Activated naive CD8-positive, alpha-beta T cell (primary cell): Measurements from ENCODE around the gene ACOT7.
"Not testable (repeated sequence)": the region's sequence is repeated elsewhere in the genome, so short reads cannot be mapped to it uniquely, and the experiment has no call there.

Experiments
- H3K27ac Mint-ChIP-seq: one replicate; pipeline ENCODE4 v1.8.0; 2021; ENCODE audit warnings: mixed read lengths
- H3K27me3 Mint-ChIP-seq: one replicate; pipeline ENCODE4 v1.8.0; 2021; ENCODE audit warnings: mixed read lengths
- H3K36me3 Mint-ChIP-seq: one replicate; pipeline ENCODE4 v1.8.0; 2021; ENCODE audit warnings: mixed read lengths
- H3K4me1 Mint-ChIP-seq: one replicate; pipeline ENCODE4 v1.8.0; 2021; ENCODE audit warnings: low read depth, mixed read lengths
- H3K4me3 Mint-ChIP-seq: one replicate; pipeline ENCODE4 v1.8.0; 2021; ENCODE audit warnings: mild to moderate bottlenecking, mixed read lengths
- H3K9me3 Mint-ChIP-seq: one replicate; pipeline ENCODE4 v1.8.0; 2021; ENCODE audit warnings: low read depth, mixed read lengths

Gene ACOT7

GRCh38 chr1:6417961-6418667 is 24.5 kb upstream of the ACOT7 start:
- H3K4me3 Mint-ChIP-seq = peak overlapping the region; percentile 30
- H3K9me3 Mint-ChIP-seq = no peaks in the 10 kb centered on the region
- no peaks in the 10 kb centered on the region for H3K36me3 Mint-ChIP-seq
- peaks cover 38% of the 10 kb centered on the region for H3K27me3 Mint-ChIP-seq
- no peak overlapping the region for H3K27ac Mint-ChIP-seq
- H3K4me1 Mint-ChIP-seq = peaks cover 6% of the 10 kb centered on the region

GRCh38 chr1:6416906-6417305 is 23.3 kb upstream of the ACOT7 start:
- no peak overlapping the region for H3K27ac Mint-ChIP-seq
- no peaks in the 10 kb centered on the region for H3K9me3 Mint-ChIP-seq
- H3K36me3 Mint-ChIP-seq = no peaks in the 10 kb centered on the region
- H3K4me1 Mint-ChIP-seq = peaks cover 6% of the 10 kb centered on the region
- no peak overlapping the region for H3K4me3 Mint-ChIP-seq
- peaks cover 38% of the 10 kb centered on the region for H3K27me3 Mint-ChIP-seq

GRCh38 chr1:6416295-6416656 is 22.7 kb upstream of the ACOT7 start:
- H3K4me1 Mint-ChIP-seq = peaks cover 6% of the 10 kb centered on the region
- H3K36me3 Mint-ChIP-seq = no peaks in the 10 kb centered on the region
- no peaks in the 10 kb centered on the region for H3K9me3 Mint-ChIP-seq
- no peak overlapping the region for H3K27ac Mint-ChIP-seq
- H3K4me3 Mint-ChIP-seq = no peak overlapping the region
- peaks cover 34% of the 10 kb centered on the region for H3K27me3 Mint-ChIP-seq

- H3K4me1 Mint-ChIP-seq = peaks cover 6% of the 10 kb centered on the region
Observed at GRCh38 chr1:6414881-6415626, 21.5 kb upstream of the ACOT7 start.

GRCh38 chr1:6414443-6414844 is 20.9 kb upstream of the ACOT7 start:
- H3K9me3 Mint-ChIP-seq = no peaks in the 10 kb centered on the region
- H3K4me3 Mint-ChIP-seq = no peak overlapping the region
- H3K4me1 Mint-ChIP-seq = peaks cover 5% of the 10 kb centered on the region
- no peak overlapping the region for H3K27ac Mint-ChIP-seq
- peaks cover 32% of the 10 kb centered on the region for H3K27me3 Mint-ChIP-seq
- H3K36me3 Mint-ChIP-seq = no peaks in the 10 kb centered on the region

More at GRCh38 chr1:6414881-6415626, 21.5 kb upstream of the ACOT7 start:
- no peaks in the 10 kb centered on the region for H3K36me3 Mint-ChIP-seq
- peaks cover 32% of the 10 kb centered on the region for H3K27me3 Mint-ChIP-seq
- no peak overlapping the region for H3K27ac Mint-ChIP-seq
- no peaks in the 10 kb centered on the region for H3K9me3 Mint-ChIP-seq
- H3K4me3 Mint-ChIP-seq = no peak overlapping the region

GRCh38 chr1:6412896-6413295 is 19.3 kb upstream of the ACOT7 start:
- Mint-ChIP-seq H3K4me3 (no peak overlapping the region), H3K36me3 (no peaks in the 10 kb centered on the region), H3K4me1 (peaks cover 3% of the 10 kb centered on the region), H3K9me3 (no peaks in the 10 kb centered on the region), H3K27me3 (peaks cover 32% of the 10 kb centered on the region), H3K27ac (no peak overlapping the region)

GRCh38 chr1:6410248-6410893 is 16.8 kb upstream of the ACOT7 start:
- Mint-ChIP-seq H3K4me3 (no peak overlapping the region), H3K4me1 (peaks cover 3% of the 10 kb centered on the region), H3K9me3 (no peaks in the 10 kb centered on the region), H3K27me3 (peaks cover 16% of the 10 kb centered on the region), H3K36me3 (no peaks in the 10 kb centered on the region), H3K27ac (no peak overlapping the region)

GRCh38 chr1:6409733-6410132 is 16.2 kb upstream of the ACOT7 start:
- no peak overlapping the region for H3K27ac Mint-ChIP-seq
- no peaks in the 10 kb centered on the region for H3K9me3 Mint-ChIP-seq
- no peak overlapping the region for H3K4me3 Mint-ChIP-seq
- H3K4me1 Mint-ChIP-seq = peaks cover 3% of the 10 kb centered on the region
- H3K36me3 Mint-ChIP-seq = no peaks in the 10 kb centered on the region
- peaks cover 11% of the 10 kb centered on the region for H3K27me3 Mint-ChIP-seq

GRCh38 chr1:6409053-6409452 is 15.5 kb upstream of the ACOT7 start:
- H3K27ac Mint-ChIP-seq = no peak overlapping the region
- no peak overlapping the region for H3K4me3 Mint-ChIP-seq
- no peaks in the 10 kb centered on the region for H3K9me3 Mint-ChIP-seq
- no peaks in the 10 kb centered on the region for H3K4me1 Mint-ChIP-seq
- peaks cover 5% of the 10 kb centered on the region for H3K27me3 Mint-ChIP-seq
- no peaks in the 10 kb centered on the region for H3K36me3 Mint-ChIP-seq

- no peaks in the 10 kb centered on the region for H3K9me3 Mint-ChIP-seq
- no peak overlapping the region for H3K27ac Mint-ChIP-seq
- no peaks in the 10 kb centered on the region for H3K4me1 Mint-ChIP-seq
- H3K36me3 Mint-ChIP-seq = no peaks in the 10 kb centered on the region
- H3K27me3 Mint-ChIP-seq = peaks cover 5% of the 10 kb centered on the region
- H3K4me3 Mint-ChIP-seq = no peak overlapping the region
Observed at GRCh38 chr1:6408023-6408422, 14.5 kb upstream of the ACOT7 start.

- Mint-ChIP-seq H3K4me3 (no peak overlapping the region), H3K27ac (no peak overlapping the region), H3K36me3 (no peaks in the 10 kb centered on the region), H3K4me1 (no peaks in the 10 kb centered on the region), H3K9me3 (no peaks in the 10 kb centered on the region), H3K27me3 (no peaks in the 10 kb centered on the region)
Observed at GRCh38 chr1:6401673-6402072, 8.1 kb upstream of the ACOT7 start.

GRCh38 chr1:6399294-6399693 is 5.7 kb upstream of the ACOT7 start:
- Mint-ChIP-seq H3K9me3 (no peaks in the 10 kb centered on the region), H3K36me3 (no peaks in the 10 kb centered on the region), H3K4me1 (peaks cover 9% of the 10 kb centered on the region), H3K27me3 (no peaks in the 10 kb centered on the region), H3K4me3 (no peak overlapping the region), H3K27ac (no peak overlapping the region)

- Mint-ChIP-seq H3K4me3 (no peak overlapping the region), H3K27ac (no peak overlapping the region), H3K27me3 (no peaks in the 10 kb centered on the region), H3K9me3 (no peaks in the 10 kb centered on the region), H3K36me3 (no peaks in the 10 kb centered on the region), H3K4me1 (peaks cover 15% of the 10 kb centered on the region)
Observed at GRCh38 chr1:6397844-6398441, 4.4 kb upstream of the ACOT7 start.

GRCh38 chr1:6396998-6397397 is 3.4 kb upstream of the ACOT7 start:
- H3K4me1 Mint-ChIP-seq = peaks cover 19% of the 10 kb centered on the region
- no peak overlapping the region for H3K4me3 Mint-ChIP-seq
- H3K27me3 Mint-ChIP-seq = no peaks in the 10 kb centered on the region
- H3K9me3 Mint-ChIP-seq = no peaks in the 10 kb centered on the region
- no peaks in the 10 kb centered on the region for H3K36me3 Mint-ChIP-seq
- H3K27ac Mint-ChIP-seq = no peak overlapping the region

- peaks cover 22% of the 10 kb centered on the region for H3K4me1 Mint-ChIP-seq
- not testable (repeated sequence) for H3K27me3 Mint-ChIP-seq, H3K36me3 Mint-ChIP-seq, H3K9me3 Mint-ChIP-seq, H3K4me3 Mint-ChIP-seq, H3K27ac Mint-ChIP-seq
Observed at GRCh38 chr1:6395781-6396244, 2.2 kb upstream of the ACOT7 start.
